K562 (cell line): ENCODE results near the gene ITK. TPM values are rescaled to one million over a fixed set of nuclear protein-coding genes. Genes with fewer than 3 reads are reported as not detected.
A peak's percentile ranks its signal among the peaks of the same experiment; 100 is the strongest.

Experiments used
- ATAC-seq: fragments of 200-7000 bp; cut with Tn5 transposase; 3 replicates; pipeline ENCODE4 v1.9.1; 2020; ENCODE audit warnings: moderate library complexity
- BruUV-seq: library from RNA; stranded (reverse); fragments of 400-500 nt; replicated peaks from 2 replicates; lab custom pipeline; 2021; lab: Mats Ljungman, UMichigan
- CTCF ChIA-PET: fragments of 300-600 bp; formaldehyde crosslinking; extraction: SDS; loops from one replicate; lab custom pipeline; 2021; ENCODE audit warnings: low intra/inter-chr PET ratio; lab: Yijun Ruan, JAX
- POLR2A ChIA-PET: fragments of 300-600, 350-650 bp; sonication (Branson Sonifier 250); formaldehyde crosslinking; extraction: SDS; loops from one replicate; lab custom pipeline; 2021; ENCODE audit warnings: antibody characterized with exemption, inconsistent platforms; lab: Yijun Ruan, JAX
- DNase-seq, 4 experiments: peaks; one replicate each; pipeline versions ENCODE4 v3.0.0 to v3.0.0-alpha.2; 2011 to 2018; ENCODE audit warnings: low spot score in 3 of 4, mixed read lengths in 3 of 4; ENCODE audit errors: extremely low read depth in 1 of 4
- FAIRE-seq: peaks from 2 replicates; lab custom pipeline; 2011; peaks lifted over from hg19 to GRCh38; lab: Jason Lieb, UNC
- H2AFZ ChIP-seq: 2 replicates; pipeline ENCODE4 v1.6.0; 2011; ENCODE audit warnings: low read depth, low read length, control low read depth, inconsistent platforms
- H3K27ac ChIP-seq: fragments of 200-600 bp; 3 replicates; pipeline ENCODE4 v1.8.0; 2011; ENCODE audit warnings: low read depth, mild to moderate bottlenecking, control low read depth, inconsistent platforms, low read length, moderate library complexity, mixed read lengths; ENCODE audit errors: extremely low read depth
- H3K27me3 ChIP-seq, 2 experiments: fragments of 300-600 bp in 1 of 2; 2 replicates in 1 of 2; 3 replicates in 1 of 2; pipeline versions ENCODE4 v1.6.0 to v1.8.0; 2011; ENCODE audit warnings: inconsistent platforms in 2 of 2, low read length in 2 of 2, mild to moderate bottlenecking in 1 of 2, mixed read lengths in 1 of 2, moderate library complexity in 1 of 2; ENCODE audit not compliant: control insufficient read depth in 2 of 2, insufficient read depth in 2 of 2
- H3K36me3 ChIP-seq: fragments of 300-600 bp; 3 replicates; pipeline ENCODE4 v1.8.0; 2011; ENCODE audit warnings: mild to moderate bottlenecking, low read length, inconsistent platforms; ENCODE audit not compliant: control insufficient read depth, insufficient read depth
- H3K4me1 ChIP-seq, 2 experiments: fragments of 200-600 bp in 1 of 2; replicated peaks in 1 of 2; 2 replicates in 1 of 2; 3 replicates in 1 of 2; pipeline versions ENCODE4 v1.5.1 to v1.8.0; 2011; ENCODE audit warnings: inconsistent platforms in 2 of 2, low read length in 2 of 2, mild to moderate bottlenecking in 1 of 2, mixed read lengths in 1 of 2, moderate library complexity in 1 of 2; ENCODE audit not compliant: control insufficient read depth in 2 of 2, insufficient read depth in 2 of 2
- H3K4me2 ChIP-seq: 2 replicates; pipeline ENCODE4 v1.6.1; 2011; ENCODE audit warnings: low read length, control low read depth, inconsistent platforms, mixed read lengths; ENCODE audit not compliant: insufficient read depth
- H3K4me3 ChIP-seq: fragments of 200-600 bp; sonication (generic), shearing (Covaris generic); 2 replicates; pipeline ENCODE4 v1.5.1; 2016; ENCODE audit warnings: control low read depth, inconsistent platforms
- H3K79me2 ChIP-seq: fragments of 200-600 bp; 3 replicates; pipeline ENCODE4 v1.8.0; 2011; ENCODE audit warnings: low read length, inconsistent platforms; ENCODE audit not compliant: control insufficient read depth, insufficient read depth
- H3K9ac ChIP-seq, 2 experiments: 2 replicates each; pipeline versions ENCODE4 v1.6.0 to v1.6.1; 2011; ENCODE audit warnings: low read depth in 2 of 2, low read length in 2 of 2, control low read depth in 1 of 2, inconsistent platforms in 1 of 2, mild to moderate bottlenecking in 1 of 2, mixed read lengths in 1 of 2; ENCODE audit not compliant: insufficient read depth in 1 of 2
- H3K9me1 ChIP-seq: one replicate; pipeline ENCODE4 v1.6.0; 2011; ENCODE audit warnings: inconsistent platforms, mild to moderate bottlenecking, low read length, moderate library complexity; ENCODE audit not compliant: control insufficient read depth, insufficient read depth
- H3K9me3 ChIP-seq: replicated peaks from 2 replicates; pipeline ENCODE4 v1.5.1; 2011; ENCODE audit warnings: low read depth, low read length, inconsistent platforms; ENCODE audit not compliant: control insufficient read depth, insufficient read depth
- H4K20me1 ChIP-seq: replicated peaks from 2 replicates; pipeline ENCODE4 v1.6.1; 2011; ENCODE audit warnings: low read length, inconsistent platforms, mixed read lengths; ENCODE audit not compliant: control insufficient read depth, insufficient read depth
- CTBP1 ChIP-seq: fragments of 450-650 bp; IDR thresholded peaks from 2 replicates; pipeline ENCODE4 v1.6.1; 2016; ENCODE audit warnings: borderline replicate concordance
- ESRRA ChIP-seq: fragments of 450-650 bp; IDR thresholded peaks from 2 replicates; pipeline ENCODE4 v1.6.1; 2014; ENCODE audit warnings: low read depth, mild to moderate bottlenecking, moderate library complexity, borderline replicate concordance
- ETV1 ChIP-seq: fragments of 450-650 bp; conservative IDR thresholded peaks from 2 replicates; pipeline ENCODE4 v1.6.1; 2016; ENCODE audit warnings: missing genetic modification characterization, control low read depth, low read depth, missing compliant biosample characterization
- HMG20A ChIP-seq: fragments of 450-650 bp; formaldehyde crosslinking; conservative IDR thresholded peaks from 2 replicates; pipeline ENCODE4 v1.4.0; 2020; ENCODE audit warnings: mild to moderate bottlenecking, mixed read lengths
- HNRNPLL ChIP-seq: fragments of 200-400 bp; formaldehyde crosslinking; IDR thresholded peaks from 2 replicates; pipeline ENCODE4 v1.6.1; 2017; ENCODE audit warnings: low read length, low read depth, mild to moderate bottlenecking; ENCODE audit not compliant: poor library complexity, severe bottlenecking
- MYBL2 ChIP-seq, 2 experiments: fragments of 450-650 bp in 1 of 2; sonication (generic) in 1 of 2; formaldehyde crosslinking in 1 of 2; IDR thresholded peaks; 2 replicates each; pipeline versions ENCODE4 v1.6.1 to v1.8.1; 2017 to 2022; ENCODE audit warnings: borderline replicate concordance in 1 of 2, inconsistent platforms in 1 of 2, low read depth in 1 of 2, mild to moderate bottlenecking in 1 of 2, missing genetic modification reagents in 1 of 2, moderate library complexity in 1 of 2
- NFE2 ChIP-seq: IDR thresholded peaks from 2 replicates; pipeline ENCODE4 v1.6.1; 2014; ENCODE audit warnings: antibody characterized with exemption, low read depth
- PHF20 ChIP-seq: fragments of 450-650 bp; IDR thresholded peaks from 2 replicates; pipeline ENCODE4 v1.6.1; 2018; ENCODE audit not compliant: partially characterized antibody
- ZBTB7A ChIP-seq: IDR thresholded peaks from 2 replicates; pipeline ENCODE4 v1.6.1; 2011; ENCODE audit warnings: low read depth, mild to moderate bottlenecking, low read length, moderate library complexity, borderline replicate concordance; ENCODE audit not compliant: control insufficient read depth
- ZNF23 ChIP-seq: fragments of 250-450 bp; sonication (Bioruptor Pico); IDR thresholded peaks from 2 replicates; pipeline ENCODE4 v1.4.0; 2020; ENCODE audit warnings: mild to moderate bottlenecking
- WGBS: fragments of 100-300 bp; shearing (Covaris generic); methylation state at CpG from one replicate; pipeline ENCODE4 v1.1.6; 2016; ENCODE audit warnings: low coverage, mixed read lengths; ENCODE audit not compliant: insufficient coverage; ENCODE audit errors: missing lambda C conversion rate; 5-methylcytosine and 5-hydroxymethylcytosine counted together
- in situ Hi-C: fragments of 300-500 bp; cut with MboI; formaldehyde crosslinking; loops from 4 replicates; pipeline ENCODE4 v1.15.0; 2018; ENCODE audit warnings: inconsistent platforms, mixed read lengths
- intact Hi-C: fragments of 100-400 bp; cut with micrococcal nuclease; formaldehyde crosslinking; loops from 2 replicates; pipeline ENCODE4 v1.14.2; 2022
- polyA plus RNA-seq, 8 experiments: library from polyadenylated mRNA; depleted of rRNA in 4 of 8; stranded (reverse) in 5 of 8; unstranded in 3 of 8; fragments of >200 nt; fragmentation: Nextera tagmentation in 2 of 8; fragmentation: Illumina TruSeq in 1 of 8; extraction: Ambion mirVana in 2 of 8; extraction: Trizol in 1 of 8; gene quantifications; 2 replicates each; pipeline versions ENCODE4 v1.2.1 to v1.2.3, GENCODE V29; 2011 to 2014; ENCODE audit warnings: inconsistent platforms in 1 of 8, missing spikeins in 1 of 8
- total RNA-seq, 7 experiments: library from RNA; depleted of rRNA in 6 of 7; stranded (reverse); fragments of >200 nt in 6 of 7; fragmentation: Illumina TruSeq in 2 of 7; extraction: Trizol in 2 of 7; gene quantifications; 2 replicates each; pipeline versions ENCODE4 v1.2.1 to v1.2.3, GENCODE V29; 2011 to 2021; ENCODE audit warnings: low replicate concordance in 1 of 7
- TF ChIP-seq, protein P1 (sequence below): IDR thresholded peaks from 2 replicates; pipeline ENCODE4 v1.6.1; 2011; ENCODE audit not compliant: insufficient read length; ENCODE audit errors: extremely low read depth
- TF ChIP-seq, protein P2 (sequence below): fragments of 250-450 bp; sonication (Bioruptor Pico); IDR thresholded peaks from 2 replicates; pipeline ENCODE4 v1.8.0; 2021; ENCODE audit warnings: mild to moderate bottlenecking, moderate library complexity
- TF ChIP-seq, protein P3 (sequence below): fragments of 450-650 bp; IDR thresholded peaks from 2 replicates; pipeline ENCODE4 v1.6.1; 2018; ENCODE audit not compliant: partially characterized antibody
- TF ChIP-seq, protein P4 (sequence below): fragments of 450-650 bp; formaldehyde crosslinking; IDR thresholded peaks from 2 replicates; pipeline ENCODE4 v1.4.0; 2020; ENCODE audit warnings: mild to moderate bottlenecking, moderate library complexity

ITK gene
- total and polyA plus RNA-seq, 9 of the 15 experiments (the other 6 are each of a cell fraction or from before 2014, with no cell fraction given) = 0.04 to 0.75 TPM; not detected in 7

DNA sequence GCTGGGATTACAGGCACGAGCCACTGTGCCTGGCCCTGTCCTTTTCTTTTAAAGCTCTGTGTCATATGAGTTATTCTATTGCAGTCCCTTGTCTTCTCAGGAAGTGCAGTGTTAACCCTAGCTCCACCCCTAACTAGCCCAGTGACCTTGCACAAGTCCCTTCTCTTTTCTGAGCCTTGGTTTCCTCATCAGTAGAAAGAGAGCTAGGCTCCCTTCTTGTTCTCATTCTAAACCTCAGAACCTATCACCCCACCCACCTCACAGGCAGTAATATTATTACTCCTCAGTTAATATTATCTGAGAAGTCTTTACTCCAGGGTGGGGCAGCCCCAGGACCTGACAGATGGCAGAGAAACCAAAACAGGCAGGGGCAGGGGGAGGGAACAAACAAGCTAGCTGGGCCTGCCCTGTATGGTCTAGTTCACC, 92.5 kb downstream of the ITK start:
- Histone ChIP-seq H4K20me1 (no peaks in the 10 kb centered on the region), H3K9me1 (no peaks in the 10 kb centered on the region), H3K79me2 (no peaks in the 10 kb centered on the region), H3K9me3 (no peaks in the 10 kb centered on the region), H3K9ac (no peak overlapping the region), H3K27ac (peak overlapping the region; percentile 51; the same call in 2 of the 3 replicates), H3K36me3 (no peaks in the 10 kb centered on the region), H2AFZ (peak overlapping the region; percentile 71), H3K4me3 (no peak overlapping the region), H3K4me1 (peaks cover 0 to 30% of the 10 kb centered on the region in 2 experiments; a peak in 3 of 5 replicates), H3K4me2 (no peak overlapping the region; the same call in 1 of the 2 replicates), H3K27me3 (peaks cover 0 to 7% of the 10 kb centered on the region in 2 experiments; a peak in 3 of 5 replicates)
- ChIA-PET POLR2A (interaction anchor here (0.6 to 1.3 kb wide), 3 partner anchors 10 to 152 kb away, joined by 3 to 5 read pairs (median 4); no protein-coding TSS in a partner anchor), CTCF (no interaction called here)
- FAIRE-seq (no peak), ATAC-seq (peak; percentile 91), DNase-seq (peak in 1 of 4 experiments; percentile 31)
- in situ Hi-C loops (no loop called here), intact Hi-C loops (no loop called here)
- no TSS peak for BruUV-seq
- WGBS = 0% methylated on average over 1 of the region's 1 CpG
- TF ChIP-seq HMG20A (CRISPR knock-in tag) = no peak
- peak; percentile 66; the same call in 1 of the 2 replicates for TF ChIP-seq ZNF23
- TF ChIP-seq ZBTB7A = no peak
- peak; percentile 75 for TF ChIP-seq ETV1 (tag)
- TF ChIP-seq CTBP1 = peak; percentile 34; the same call in 1 of the 2 replicates
- TF ChIP-seq, protein P1, sequence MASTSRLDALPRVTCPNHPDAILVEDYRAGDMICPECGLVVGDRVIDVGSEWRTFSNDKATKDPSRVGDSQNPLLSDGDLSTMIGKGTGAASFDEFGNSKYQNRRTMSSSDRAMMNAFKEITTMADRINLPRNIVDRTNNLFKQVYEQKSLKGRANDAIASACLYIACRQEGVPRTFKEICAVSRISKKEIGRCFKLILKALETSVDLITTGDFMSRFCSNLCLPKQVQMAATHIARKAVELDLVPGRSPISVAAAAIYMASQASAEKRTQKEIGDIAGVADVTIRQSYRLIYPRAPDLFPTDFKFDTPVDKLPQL = no peak
- TF ChIP-seq PHF20 = no peak
- TF ChIP-seq MYBL2 (IDR thresholded peaks at IDR 0.05; ENCODE audit: low read depth) = no peak
- TF ChIP-seq MYBL2 (CRISPR knock-in tag; IDR thresholded peaks at IDR 0.05; ENCODE audit: borderline replicate concordance) = no peak
- TF ChIP-seq, protein P2, sequence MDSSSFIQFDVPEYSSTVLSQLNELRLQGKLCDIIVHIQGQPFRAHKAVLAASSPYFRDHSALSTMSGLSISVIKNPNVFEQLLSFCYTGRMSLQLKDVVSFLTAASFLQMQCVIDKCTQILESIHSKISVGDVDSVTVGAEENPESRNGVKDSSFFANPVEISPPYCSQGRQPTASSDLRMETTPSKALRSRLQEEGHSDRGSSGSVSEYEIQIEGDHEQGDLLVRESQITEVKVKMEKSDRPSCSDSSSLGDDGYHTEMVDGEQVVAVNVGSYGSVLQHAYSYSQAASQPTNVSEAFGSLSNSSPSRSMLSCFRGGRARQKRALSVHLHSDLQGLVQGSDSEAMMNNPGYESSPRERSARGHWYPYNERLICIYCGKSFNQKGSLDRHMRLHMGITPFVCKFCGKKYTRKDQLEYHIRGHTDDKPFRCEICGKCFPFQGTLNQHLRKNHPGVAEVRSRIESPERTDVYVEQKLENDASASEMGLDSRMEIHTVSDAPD = no peak
- TF ChIP-seq HNRNPLL = no peak
- TF ChIP-seq NFE2 = peak; percentile 37; the same call in 1 of the 2 replicates
- TF ChIP-seq, protein P3, sequence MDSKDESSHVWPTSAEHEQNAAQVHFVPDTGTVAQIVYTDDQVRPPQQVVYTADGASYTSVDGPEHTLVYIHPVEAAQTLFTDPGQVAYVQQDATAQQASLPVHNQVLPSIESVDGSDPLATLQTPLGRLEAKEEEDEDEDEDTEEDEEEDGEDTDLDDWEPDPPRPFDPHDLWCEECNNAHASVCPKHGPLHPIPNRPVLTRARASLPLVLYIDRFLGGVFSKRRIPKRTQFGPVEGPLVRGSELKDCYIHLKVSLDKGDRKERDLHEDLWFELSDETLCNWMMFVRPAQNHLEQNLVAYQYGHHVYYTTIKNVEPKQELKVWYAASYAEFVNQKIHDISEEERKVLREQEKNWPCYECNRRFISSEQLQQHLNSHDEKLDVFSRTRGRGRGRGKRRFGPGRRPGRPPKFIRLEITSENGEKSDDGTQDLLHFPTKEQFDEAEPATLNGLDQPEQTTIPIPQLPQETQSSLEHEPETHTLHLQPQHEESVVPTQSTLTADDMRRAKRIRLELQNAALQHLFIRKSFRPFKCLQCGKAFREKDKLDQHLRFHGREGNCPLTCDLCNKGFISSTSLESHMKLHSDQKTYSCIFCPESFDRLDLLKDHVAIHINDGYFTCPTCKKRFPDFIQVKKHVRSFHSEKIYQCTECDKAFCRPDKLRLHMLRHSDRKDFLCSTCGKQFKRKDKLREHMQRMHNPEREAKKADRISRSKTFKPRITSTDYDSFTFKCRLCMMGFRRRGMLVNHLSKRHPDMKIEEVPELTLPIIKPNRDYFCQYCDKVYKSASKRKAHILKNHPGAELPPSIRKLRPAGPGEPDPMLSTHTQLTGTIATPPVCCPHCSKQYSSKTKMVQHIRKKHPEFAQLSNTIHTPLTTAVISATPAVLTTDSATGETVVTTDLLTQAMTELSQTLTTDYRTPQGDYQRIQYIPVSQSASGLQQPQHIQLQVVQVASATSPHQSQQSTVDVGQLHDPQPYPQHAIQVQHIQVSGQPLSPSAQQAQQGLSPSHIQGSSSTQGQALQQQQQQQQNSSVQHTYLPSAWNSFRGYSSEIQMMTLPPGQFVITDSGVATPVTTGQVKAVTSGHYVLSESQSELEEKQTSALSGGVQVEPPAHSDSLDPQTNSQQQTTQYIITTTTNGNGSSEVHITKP = no peak
- TF ChIP-seq, protein P4, sequence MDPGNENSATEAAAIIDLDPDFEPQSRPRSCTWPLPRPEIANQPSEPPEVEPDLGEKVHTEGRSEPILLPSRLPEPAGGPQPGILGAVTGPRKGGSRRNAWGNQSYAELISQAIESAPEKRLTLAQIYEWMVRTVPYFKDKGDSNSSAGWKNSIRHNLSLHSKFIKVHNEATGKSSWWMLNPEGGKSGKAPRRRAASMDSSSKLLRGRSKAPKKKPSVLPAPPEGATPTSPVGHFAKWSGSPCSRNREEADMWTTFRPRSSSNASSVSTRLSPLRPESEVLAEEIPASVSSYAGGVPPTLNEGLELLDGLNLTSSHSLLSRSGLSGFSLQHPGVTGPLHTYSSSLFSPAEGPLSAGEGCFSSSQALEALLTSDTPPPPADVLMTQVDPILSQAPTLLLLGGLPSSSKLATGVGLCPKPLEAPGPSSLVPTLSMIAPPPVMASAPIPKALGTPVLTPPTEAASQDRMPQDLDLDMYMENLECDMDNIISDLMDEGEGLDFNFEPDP (CRISPR knock-in tag) = 0 out of 2 replicates have a peak, but pooled peaks have one; percentile 39
- TF ChIP-seq ESRRA = peak; percentile 85; the same call in 1 of the 2 replicates
